22Rv1 (cell line): ENCODE data around the gene CEP170B.

Experiments
- CTCF ChIP-seq: fragments of 450-650 bp; IDR thresholded peaks from 2 replicates; pipeline ENCODE4 v1.5.1; 2017; ENCODE audit warnings: mild to moderate bottlenecking
- ZFX ChIP-seq: fragments of 450-650 bp; IDR thresholded peaks from 2 replicates; pipeline ENCODE4 v1.6.1; 2017; ENCODE audit warnings: antibody characterized with exemption, borderline replicate concordance

GRCh38 chr14:104936361-104937155, 71.5 kb downstream of the CEP170B start:
- TF ChIP-seq CTCF (no peak), ZFX (no peak)
